Testis (tissue), 3 donors: ENCODE data around the gene VILL. TPM values are rescaled to one million over a fixed set of nuclear protein-coding genes. Genes with fewer than 3 reads are reported as not detected.

Experiments
- DNase-seq: peaks from one replicate; pipeline ENCODE4 v3.0.0-alpha.2; 2019
- H3K27ac ChIP-seq, 2 donors: fragments of 200-600 bp; sonication (generic); one replicate each; pipeline ENCODE4 v1.5.1; 2019
- H3K27me3 ChIP-seq: fragments of 200-600 bp; sonication (generic); one replicate; pipeline ENCODE4 v1.5.1; 2019
- H3K36me3 ChIP-seq: fragments of 200-600 bp; sonication (generic); one replicate; pipeline ENCODE4 v1.5.1; 2017; ENCODE audit warnings: low read depth; ENCODE audit errors: missing control alignments
- H3K4me1 ChIP-seq: fragments of 200-600 bp; sonication (generic); one replicate; pipeline ENCODE4 v1.5.1; 2019
- H3K4me3 ChIP-seq, 2 donors: fragments of 200-600 bp; sonication (generic); one replicate each; pipeline ENCODE4 v1.5.1; 2017 to 2019
- H3K9me3 ChIP-seq: fragments of 200-600 bp; sonication (generic); one replicate; pipeline ENCODE4 v1.5.1; 2017
- CTCF ChIP-seq, 3 experiments: fragments of 450-650 bp in 2 of 3; fragments of 200-600 bp in 1 of 3; sonication (generic) in 1 of 3; IDR thresholded peaks; one replicate each; pipeline ENCODE4 v1.5.1; 2016 to 2019; ENCODE audit warnings: antibody characterized with exemption in 3 of 3, mild to moderate bottlenecking in 2 of 3, moderate library complexity in 1 of 3
- POLR2A ChIP-seq: fragments of 450-650 bp; IDR thresholded peaks from one replicate; pipeline ENCODE4 v1.6.1; 2017; ENCODE audit warnings: antibody characterized with exemption, mild to moderate bottlenecking, moderate library complexity
- WGBS, 2 donors: methylation state at CpG; one replicate each; pipeline ENCODE4 v1.1.5; 2018; 5-methylcytosine and 5-hydroxymethylcytosine counted together
- intact Hi-C: fragments of 100-400 bp; cut with DNase I; formaldehyde crosslinking; loops from one replicate; pipeline ENCODE4 v1.15.1; 2023; ENCODE audit warnings: low total_unique reads
- polyA plus RNA-seq: library from polyadenylated mRNA; stranded (reverse); fragments of 350-450 nt; fragmentation: Illumina TruSeq; extraction: RNeasy Lipid Tissue Mini Kit (QIAGEN cat#74804); gene quantifications from one replicate; pipeline ENCODE4 v1.2.3, GENCODE V29; 2014; ENCODE audit warnings: low read depth, low replicate concordance; ENCODE audit not compliant: insufficient read depth
- total RNA-seq, 2 donors: library from RNA; depleted of rRNA; stranded (reverse); fragments of >200 nt; gene quantifications; one replicate each; pipeline ENCODE4 v1.2.3, GENCODE V29; 2016

Gene VILL
- total and polyA plus RNA-seq, 3 donors from 2014 or later = 9.5 to 17.4 (median 16.3) TPM

DNA sequence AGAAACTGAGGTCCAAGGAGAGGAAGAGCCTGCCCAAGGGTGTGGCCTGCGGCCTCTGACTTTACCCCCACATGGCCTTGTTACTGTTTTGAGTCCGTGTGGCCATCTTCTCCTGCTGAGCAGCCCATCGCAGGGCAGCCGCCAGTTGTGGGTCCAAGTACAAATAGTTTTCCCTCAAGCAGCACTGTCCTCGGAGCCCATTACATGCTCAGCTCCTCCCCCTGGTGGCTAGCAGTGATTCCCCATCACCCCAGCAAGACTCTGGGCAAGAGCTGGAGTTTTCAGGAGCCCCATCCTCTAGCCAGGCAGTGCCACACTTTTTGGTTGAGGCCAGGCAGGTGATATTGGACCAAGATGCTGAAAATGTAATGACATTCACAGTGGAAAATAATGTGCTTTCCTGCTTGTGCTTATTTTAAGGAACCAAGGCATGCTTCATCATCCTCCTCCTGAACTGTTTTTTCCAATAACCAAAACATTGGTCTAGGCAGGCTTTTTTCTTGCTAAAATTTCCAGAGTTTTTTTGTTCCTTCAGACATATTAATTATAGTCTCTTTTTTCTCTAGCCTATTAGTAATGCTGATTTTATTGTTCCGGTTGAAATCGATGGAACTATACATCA is 23.2 kb upstream of the VILL start:
- Histone ChIP-seq H3K4me1 (peaks cover 18% of the 10 kb centered on the region), H3K27ac (peak overlapping the region in 1 of 2 donors; percentile 51), H3K36me3 (peaks cover 3% of the 10 kb centered on the region), H3K9me3 (no peaks in the 10 kb centered on the region), H3K4me3 (no peak overlapping the region), H3K27me3 (no peaks in the 10 kb centered on the region)
- WGBS, 2 donors = 58 to 72% methylated on average over 4 to 7 of the region's 7 CpGs
- TF ChIP-seq CTCF (IDR thresholded peaks at IDR 0.05) (peak; percentile 53 to 62 (median 55)), POLR2A (no peak)
- DNase-seq = peak; percentile 73
- intact Hi-C loops = no loop called here

- 80 to 88% methylated on average over 9 of the region's 9 CpGs for WGBS, 2 donors
- no peaks in the 10 kb centered on the region for H3K27me3 ChIP-seq
- H3K4me1 ChIP-seq = peaks cover 18% of the 10 kb centered on the region
- DNase-seq = no peak
- no peak overlapping the region for H3K4me3 ChIP-seq
- intact Hi-C loops = no loop called here
- peak overlapping the region; percentile 2 to 51 for H3K27ac ChIP-seq
- no peaks in the 10 kb centered on the region for H3K9me3 ChIP-seq
- TF ChIP-seq POLR2A (no peak), CTCF (IDR thresholded peaks at IDR 0.05) (no peak)
- peaks cover 3% of the 10 kb centered on the region for H3K36me3 ChIP-seq
These were observed 22.4 kb upstream of the VILL start for GRCh38 chr3:37968199-37968598.

DNA sequence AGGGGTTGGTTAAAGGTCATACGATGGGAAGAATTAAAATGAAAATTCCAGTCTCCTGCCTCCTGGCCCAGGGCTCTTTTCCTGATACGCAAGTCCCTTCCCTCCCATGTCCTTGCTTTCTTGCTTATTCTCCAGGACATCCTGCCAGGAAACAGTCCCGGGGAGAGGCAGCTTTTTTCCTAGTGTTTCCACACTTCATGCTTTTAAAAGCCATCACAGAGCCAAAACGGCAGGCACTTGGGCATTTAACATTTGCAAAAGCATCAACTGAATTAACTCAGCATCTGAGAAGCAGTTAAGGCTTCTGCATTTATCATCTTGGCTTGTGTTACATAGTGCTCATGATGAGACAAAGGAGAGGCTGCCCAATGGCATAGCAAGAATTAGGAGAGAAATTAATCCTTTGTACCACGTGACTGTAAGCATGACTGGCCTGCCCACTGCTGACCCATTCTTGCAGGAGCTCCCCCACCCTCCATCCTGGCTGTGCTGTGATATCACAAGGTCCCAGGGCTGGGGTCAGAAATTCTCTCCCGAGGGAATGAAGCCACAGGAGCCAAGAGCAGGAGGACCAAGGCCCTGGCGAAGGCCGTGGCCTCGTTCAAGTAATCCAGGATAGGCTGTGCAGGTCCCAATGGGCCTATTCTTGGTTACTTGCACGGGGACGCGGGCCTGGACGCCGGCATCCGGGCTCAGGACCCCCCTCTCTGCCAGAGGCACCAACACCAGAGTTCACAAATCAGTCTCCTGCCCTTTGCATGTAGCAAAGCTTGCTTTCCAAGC is 21.6 kb upstream of the VILL start:
- no peaks in the 10 kb centered on the region for H3K9me3 ChIP-seq
- WGBS, 2 donors = 55 to 63% methylated on average over 9 to 15 of the region's 15 CpGs
- peak overlapping the region; percentile 39 to 51 for H3K27ac ChIP-seq
- H3K4me3 ChIP-seq = no peak overlapping the region
- peaks cover 19% of the 10 kb centered on the region for H3K4me1 ChIP-seq
- TF ChIP-seq POLR2A = no peak
- TF ChIP-seq CTCF (IDR thresholded peaks at IDR 0.05) = no peak
- DNase-seq = no peak
- peaks cover 3% of the 10 kb centered on the region for H3K36me3 ChIP-seq
- intact Hi-C loops = no loop called here
- H3K27me3 ChIP-seq = no peaks in the 10 kb centered on the region

GRCh38 chr3:37969596-37970100 is 20.9 kb upstream of the VILL start:
- Histone ChIP-seq H3K4me3 (no peak overlapping the region), H3K4me1 (peaks cover 25% of the 10 kb centered on the region), H3K27ac (peak overlapping the region in 1 of 2 donors; percentile 39), H3K27me3 (no peaks in the 10 kb centered on the region), H3K36me3 (no peaks in the 10 kb centered on the region), H3K9me3 (no peaks in the 10 kb centered on the region)
- DNase-seq = no peak
- 56 to 62% methylated on average over 6 to 7 of the region's 7 CpGs for WGBS, 2 donors
- TF ChIP-seq CTCF (IDR thresholded peaks at IDR 0.05) (no peak), POLR2A (no peak)
- intact Hi-C loops = no loop called here
